Bronchial epithelial cell (primary cell): ENCODE results near the gene PKP1. TPM values are rescaled to one million over a fixed set of nuclear protein-coding genes. Genes with fewer than 3 reads are reported as not detected.

Experiments
- DNase-seq: peaks from one replicate; pipeline ENCODE4 v3.0.0-alpha.2; 2010; ENCODE audit warnings: low read depth
- FAIRE-seq: peaks from 2 replicates; lab custom pipeline; 2011; peaks lifted over from hg19 to GRCh38; lab: Jason Lieb, UNC
- H3K27me3 ChIP-seq: 2 replicates; pipeline ENCODE4 v1.5.1; 2011; ENCODE audit warnings: low read length; ENCODE audit not compliant: control insufficient read depth, insufficient read depth
- H3K36me3 ChIP-seq: 2 replicates; pipeline ENCODE4 v1.5.1; 2011; ENCODE audit warnings: low read length; ENCODE audit not compliant: control insufficient read depth, insufficient read depth
- H3K4me3 ChIP-seq: 2 replicates; pipeline ENCODE4 v1.5.1; 2011; ENCODE audit warnings: mild to moderate bottlenecking, low read depth, low read length, control low read depth
- CTCF ChIP-seq: IDR thresholded peaks from 2 replicates; pipeline ENCODE4 v1.5.1; 2011; ENCODE audit warnings: mild to moderate bottlenecking, moderate library complexity, low read length, control low read depth, inconsistent platforms; ENCODE audit not compliant: insufficient read depth, severe bottlenecking
- total RNA-seq: library from RNA; depleted of rRNA; stranded (reverse); fragments of >200 nt; gene quantifications from 2 replicates; pipeline ENCODE4 v1.2.1, GENCODE V29; 2014

The PKP1 gene
- total RNA-seq, 1 donor from 2014 or later, result 117 TPM

GRCh38 chr1:201309416-201309815, 26.1 kb downstream of the PKP1 start:
- H3K27me3 ChIP-seq, result no peaks in the 10 kb centered on the region
- FAIRE-seq, result peak; percentile 80
- peak; percentile 69 for DNase-seq

GRCh38 chr1:201310251-201310985, 27.1 kb downstream of the PKP1 start:
- TF ChIP-seq CTCF, result no peak
- H3K36me3 ChIP-seq, result peaks cover 38% of the 10 kb centered on the region
- DNase-seq, result no peak
- no peak overlapping the region for H3K4me3 ChIP-seq
- FAIRE-seq, result no peak
- no peaks in the 10 kb centered on the region for H3K27me3 ChIP-seq

More at GRCh38 chr1:201309416-201309815, 26.1 kb downstream of the PKP1 start:
- TF ChIP-seq CTCF, result peak; percentile 33
- Histone ChIP-seq H3K4me3 (no peak overlapping the region), H3K36me3 (peaks cover 34% of the 10 kb centered on the region)

- DNase-seq (peak; percentile 96), FAIRE-seq (peak; percentile 98)
- H3K4me3 ChIP-seq, result no peak overlapping the region
- H3K27me3 ChIP-seq, result no peaks in the 10 kb centered on the region
- peaks cover 43% of the 10 kb centered on the region for H3K36me3 ChIP-seq
- TF ChIP-seq CTCF, result no peak
These were observed 27.7 kb downstream of the PKP1 start for GRCh38 chr1:201310986-201311355.

- no peak for TF ChIP-seq CTCF
- Histone ChIP-seq H3K27me3 (no peaks in the 10 kb centered on the region), H3K4me3 (no peak overlapping the region), H3K36me3 (peaks cover 48% of the 10 kb centered on the region)
- FAIRE-seq (peak; percentile 36), DNase-seq (peak; percentile 97)
These were observed 28.2 kb downstream of the PKP1 start for GRCh38 chr1:201311356-201312011.

- H3K36me3 ChIP-seq, result peaks cover 55% of the 10 kb centered on the region
- no peak for DNase-seq
- TF ChIP-seq CTCF, result no peak
- FAIRE-seq, result peak; percentile 77
- H3K27me3 ChIP-seq, result no peaks in the 10 kb centered on the region
- H3K4me3 ChIP-seq, result no peak overlapping the region
These were observed 29.0 kb downstream of the PKP1 start for GRCh38 chr1:201312298-201312697.
